ENCODE data around the gene CUEDC2. TPM values are rescaled to one million over a fixed set of nuclear protein-coding genes. Genes with fewer than 3 reads are reported as not detected.

Gene CUEDC2
- polyA plus RNA-seq, 1 donor from 2014 or later, result 169 TPM

GRCh38 chr10:102404361-102405107, 27.8 kb downstream of the CUEDC2 start:
- no peak overlapping the region for H3K27ac ChIP-seq (ENCODE audit: low read length)
- no peak overlapping the region for H3K4me2 ChIP-seq (ENCODE audit: low read length)
- TF ChIP-seq RAD21 (conservative IDR thresholded peaks at IDR 0.05) (no peak), CTCF (IDR thresholded peaks at IDR 0.05; ENCODE audit: poor library complexity, severe bottlenecking) (no peak), EZH2 (IDR thresholded peaks at IDR 0.05; ENCODE audit: borderline replicate concordance, insufficient read depth, low read length, poor library complexity, severe bottlenecking) (no peak), SMC3 (conservative IDR thresholded peaks at IDR 0.05; ENCODE audit: poor library complexity) (no peak), TAF1 (IDR thresholded peaks at IDR 0.05; ENCODE audit: low read depth) (no peak), POLR2AphosphoS5 (IDR thresholded peaks at IDR 0.05) (no peak), MXI1 (conservative IDR thresholded peaks at IDR 0.05; ENCODE audit: poor library complexity, severe bottlenecking) (no peak), EP300 (conservative IDR thresholded peaks at IDR 0.05; ENCODE audit: poor library complexity, severe bottlenecking) (no peak), REST (IDR thresholded peaks at IDR 0.05; ENCODE audit: borderline replicate concordance) (no peak)
- no peaks in the 10 kb centered on the region for H3F3A ChIP-seq (ENCODE audit: insufficient read depth, low read length, poor library complexity, severe bottlenecking)
- peaks cover 7% of the 10 kb centered on the region for H3K27me3 ChIP-seq (ENCODE audit: insufficient read depth, low read depth, low read length)
- no peak overlapping the region for H2AFZ ChIP-seq (ENCODE audit: low read depth, low read length)
- H3K9me3 ChIP-seq (ENCODE audit: low read length), result no peaks in the 10 kb centered on the region
- no peaks in the 10 kb centered on the region for H4K20me1 ChIP-seq (ENCODE audit: insufficient read depth)
- H3K79me2 ChIP-seq (replicated peaks; ENCODE audit: insufficient read depth, low read length), result no peaks in the 10 kb centered on the region
- H3K36me3 ChIP-seq (ENCODE audit: insufficient read depth, low read length), result no peaks in the 10 kb centered on the region
- H3K9ac ChIP-seq (ENCODE audit: low read length), result no peak overlapping the region
- no peaks in the 10 kb centered on the region for H3K9me2 ChIP-seq (ENCODE audit: insufficient read depth, low read length)
- H3K4me3 ChIP-seq (ENCODE audit: low read length), result no peak overlapping the region

GRCh38 chr10:102403115-102403514, 29.3 kb downstream of the CUEDC2 start:
- Histone ChIP-seq H3K9me2 (ENCODE audit: insufficient read depth, low read length) (no peaks in the 10 kb centered on the region), H2AFZ (ENCODE audit: low read depth, low read length) (no peak overlapping the region), H3F3A (ENCODE audit: insufficient read depth, low read length, poor library complexity, severe bottlenecking) (no peaks in the 10 kb centered on the region), H3K27ac (ENCODE audit: low read length) (no peak overlapping the region), H3K4me3 (ENCODE audit: low read length) (no peak overlapping the region), H3K79me2 (replicated peaks; ENCODE audit: insufficient read depth, low read length) (no peaks in the 10 kb centered on the region), H4K20me1 (ENCODE audit: insufficient read depth) (no peaks in the 10 kb centered on the region), H3K9ac (ENCODE audit: low read length) (no peak overlapping the region), H3K9me3 (ENCODE audit: low read length) (no peaks in the 10 kb centered on the region), H3K4me2 (ENCODE audit: low read length) (no peak overlapping the region), H3K27me3 (ENCODE audit: insufficient read depth, low read depth, low read length) (peaks cover 4% of the 10 kb centered on the region), H3K36me3 (ENCODE audit: insufficient read depth, low read length) (no peaks in the 10 kb centered on the region)
- TF ChIP-seq SMC3 (conservative IDR thresholded peaks at IDR 0.05; ENCODE audit: poor library complexity) (no peak), EZH2 (IDR thresholded peaks at IDR 0.05; ENCODE audit: borderline replicate concordance, insufficient read depth, low read length, poor library complexity, severe bottlenecking) (no peak), RAD21 (conservative IDR thresholded peaks at IDR 0.05) (no peak), REST (IDR thresholded peaks at IDR 0.05; ENCODE audit: borderline replicate concordance) (no peak), MXI1 (conservative IDR thresholded peaks at IDR 0.05; ENCODE audit: poor library complexity, severe bottlenecking) (no peak), EP300 (conservative IDR thresholded peaks at IDR 0.05; ENCODE audit: poor library complexity, severe bottlenecking) (no peak), POLR2AphosphoS5 (IDR thresholded peaks at IDR 0.05) (no peak), CTCF (IDR thresholded peaks at IDR 0.05; ENCODE audit: poor library complexity, severe bottlenecking) (no peak), TAF1 (IDR thresholded peaks at IDR 0.05; ENCODE audit: low read depth) (no peak)

Data from neural cell (in vitro differentiated cells).